ENCODE results near the gene PFKFB4. TPM values are rescaled to one million over a fixed set of nuclear protein-coding genes. Genes with fewer than 3 reads are reported as not detected.
"Not testable (repeated sequence)": the region's sequence is repeated elsewhere in the genome, so short reads cannot be mapped to it uniquely, and the experiment has no call there.

Gene PFKFB4
- total and polyA plus RNA-seq, 3 experiments from 2014 or later: 1.3 to 2.2 (median 1.8) TPM

GRCh38 chr3:48492461-48493202 is 64.0 kb downstream of the PFKFB4 start:
- POLR2A ChIA-PET: no interaction called here
- H3K27me3 Mint-ChIP-seq: no peaks in the 10 kb centered on the region
- Histone ChIP-seq H3K27ac (ENCODE audit: low read depth, low read length) (no peak overlapping the region), H3K9me3 (ENCODE audit: low read length) (no peaks in the 10 kb centered on the region), H3K27me3 (ENCODE audit: insufficient read depth, low read length, poor library complexity, severe bottlenecking) (no peaks in the 10 kb centered on the region), H3K36me3 (ENCODE audit: insufficient read depth, low read length) (no peaks in the 10 kb centered on the region), H3K4me3 (ENCODE audit: low read length) (no peak overlapping the region), H3K4me1 (ENCODE audit: insufficient read depth, low read length) (no peaks in the 10 kb centered on the region)
- H3K4me1 Mint-ChIP-seq: peaks cover 0 to 4% (median 0%) of the 10 kb centered on the region in 3 donors
- H3K9me3 Mint-ChIP-seq: no peaks in the 10 kb centered on the region
- H3K27ac Mint-ChIP-seq: peak overlapping the region in 1 of 8 donors; percentile 12
- H3K4me3 Mint-ChIP-seq: no peak overlapping the region
- CTCF ChIA-PET: interaction anchor here (1.3 kb wide), 1 partner anchor 15 kb away, joined by 4 read pairs; no protein-coding TSS in a partner anchor
- peaks cover 1 to 19% (median 4%) of the 10 kb centered on the region in 3 donors for H3K36me3 Mint-ChIP-seq
- DNase-seq: no peak

GRCh38 chr3:48486952-48487351 is 69.7 kb downstream of the PFKFB4 start:
- CTCF ChIA-PET: no interaction called here

GRCh38 chr3:48482822-48483221 is 73.8 kb downstream of the PFKFB4 start:
- ChIA-PET CTCF (interaction anchor here (1.1 to 1.6 kb wide), 2 partner anchors 22 to 47 kb away, joined by 4 to 6 read pairs; partner anchors contain the start of gene SHISA5), POLR2A (interaction anchor here (0.7 kb wide), 1 partner anchor 1858 kb away, joined by 4 read pairs; the partner anchor contains the start of gene RASSF1)
- H3K27ac ChIP-seq (ENCODE audit: low read depth, low read length); DNase-seq; H3K9me3 ChIP-seq (ENCODE audit: low read length); H3K36me3 Mint-ChIP-seq; H3K27me3 Mint-ChIP-seq; H3K27ac Mint-ChIP-seq; H3K27me3 ChIP-seq (ENCODE audit: insufficient read depth, low read length, poor library complexity, severe bottlenecking); H3K36me3 ChIP-seq (ENCODE audit: insufficient read depth, low read length); H3K9me3 Mint-ChIP-seq; H3K4me3 ChIP-seq (ENCODE audit: low read length); H3K4me3 Mint-ChIP-seq: not testable (repeated sequence)
- H3K4me1 ChIP-seq (ENCODE audit: insufficient read depth, low read length): peaks cover 24% of the 10 kb centered on the region
- peaks cover 21 to 24% (median 24%) of the 10 kb centered on the region in 3 donors for H3K4me1 Mint-ChIP-seq

More at GRCh38 chr3:48486952-48487351, 69.7 kb downstream of the PFKFB4 start:
- Histone ChIP-seq H3K4me1 (ENCODE audit: insufficient read depth, low read length) (no peaks in the 10 kb centered on the region), H3K27me3 (ENCODE audit: insufficient read depth, low read length, poor library complexity, severe bottlenecking) (no peaks in the 10 kb centered on the region), H3K27ac (ENCODE audit: low read depth, low read length) (no peak overlapping the region), H3K36me3 (ENCODE audit: insufficient read depth, low read length) (no peaks in the 10 kb centered on the region), H3K9me3 (ENCODE audit: low read length) (no peaks in the 10 kb centered on the region), H3K4me3 (ENCODE audit: low read length) (no peak overlapping the region)
- H3K9me3 Mint-ChIP-seq: no peaks in the 10 kb centered on the region
- H3K27ac Mint-ChIP-seq: no peak overlapping the region
- peaks cover 0 to 1% (median 0%) of the 10 kb centered on the region in 3 donors for H3K4me1 Mint-ChIP-seq
- POLR2A ChIA-PET: no interaction called here
- no peak overlapping the region for H3K4me3 Mint-ChIP-seq
- peaks cover 0 to 2% (median 0%) of the 10 kb centered on the region in 3 donors for H3K36me3 Mint-ChIP-seq
- no peaks in the 10 kb centered on the region for H3K27me3 Mint-ChIP-seq
- no peak for DNase-seq

GRCh38 chr3:48480891-48481290 is 75.7 kb downstream of the PFKFB4 start:
- H3K4me1 Mint-ChIP-seq: peaks cover 30 to 43% (median 34%) of the 10 kb centered on the region in 3 donors
- peaks cover 30% of the 10 kb centered on the region for H3K4me1 ChIP-seq (ENCODE audit: insufficient read depth, low read length)
- not testable (repeated sequence) for DNase-seq; H3K27me3 ChIP-seq (ENCODE audit: insufficient read depth, low read length, poor library complexity, severe bottlenecking); H3K4me3 Mint-ChIP-seq; H3K4me3 ChIP-seq (ENCODE audit: low read length); H3K9me3 Mint-ChIP-seq; H3K27ac Mint-ChIP-seq; H3K27ac ChIP-seq (ENCODE audit: low read depth, low read length); H3K36me3 Mint-ChIP-seq; H3K36me3 ChIP-seq (ENCODE audit: insufficient read depth, low read length); H3K9me3 ChIP-seq (ENCODE audit: low read length); H3K27me3 Mint-ChIP-seq
- CTCF ChIA-PET: interaction anchor here (3.9 kb wide), 1 partner anchor 45 kb away, joined by 17 read pairs; no protein-coding TSS in a partner anchor
- POLR2A ChIA-PET: interaction anchor here (0.6 kb wide), 1 partner anchor 38 kb away, joined by 6 read pairs; no protein-coding TSS in a partner anchor

- Mint-ChIP-seq H3K27me3 (no peaks in the 10 kb centered on the region), H3K4me3 (peak overlapping the region; percentile 86 to 98 (median 93)), H3K27ac (peak overlapping the region; percentile 93 to 99 (median 98)), H3K36me3 (peaks cover 0 to 10% (median 0%) of the 10 kb centered on the region in 3 donors), H3K9me3 (no peaks in the 10 kb centered on the region), H3K4me1 (peaks cover 37 to 58% (median 41%) of the 10 kb centered on the region in 3 donors)
- CTCF ChIA-PET: interaction anchor here (0.6 to 3.9 kb wide), 8 partner anchors 10 to 70 kb away, joined by 3 to 17 read pairs (median 4); a partner anchor contains a TSS
- H3K4me1 ChIP-seq (ENCODE audit: insufficient read depth, low read length): peaks cover 30% of the 10 kb centered on the region
- peak overlapping the region; percentile 78 for H3K27ac ChIP-seq (ENCODE audit: low read depth, low read length)
- no peaks in the 10 kb centered on the region for H3K27me3 ChIP-seq (ENCODE audit: insufficient read depth, low read length, poor library complexity, severe bottlenecking)
- POLR2A ChIA-PET: interaction anchor here (0.7 to 1.6 kb wide), 6 partner anchors 12 to 38 kb away, joined by 3 to 11 read pairs (median 4); partner anchors contain the start of genes ATRIP, SHISA5 and TMA7
- H3K9me3 ChIP-seq (ENCODE audit: low read length): no peaks in the 10 kb centered on the region
- peak overlapping the region; percentile 60 for H3K4me3 ChIP-seq (ENCODE audit: low read length)
- no peaks in the 10 kb centered on the region for H3K36me3 ChIP-seq (ENCODE audit: insufficient read depth, low read length)
- peak; percentile 42 to 87 (median 80) for DNase-seq
These were observed 77.7 kb downstream of the PFKFB4 start for GRCh38 chr3:48478626-48479555.

- POLR2A ChIA-PET: interaction anchor here (0.8 to 1.6 kb wide), 5 partner anchors 11 to 77 kb away, joined by 3 to 11 read pairs (median 4); partner anchors contain the start of gene TMA7
- no peaks in the 10 kb centered on the region for H3K27me3 ChIP-seq (ENCODE audit: insufficient read depth, low read length, poor library complexity, severe bottlenecking)
- no peaks in the 10 kb centered on the region for H3K9me3 ChIP-seq (ENCODE audit: low read length)
- no peaks in the 10 kb centered on the region for H3K27me3 Mint-ChIP-seq
- H3K4me3 Mint-ChIP-seq: peak overlapping the region; percentile 86 to 98 (median 93)
- H3K4me1 Mint-ChIP-seq: peaks cover 43 to 65% (median 49%) of the 10 kb centered on the region in 3 donors
- H3K4me3 ChIP-seq (ENCODE audit: low read length): peak overlapping the region; percentile 60
- peak overlapping the region; percentile 93 to 99 (median 98) for H3K27ac Mint-ChIP-seq
- no peaks in the 10 kb centered on the region for H3K36me3 ChIP-seq (ENCODE audit: insufficient read depth, low read length)
- CTCF ChIA-PET: interaction anchor here (1.2 to 3.9 kb wide), 3 partner anchors 10 to 42 kb away, joined by 3 to 17 read pairs (median 4); no protein-coding TSS in a partner anchor
- peaks cover 0 to 10% (median 0%) of the 10 kb centered on the region in 3 donors for H3K36me3 Mint-ChIP-seq
- H3K9me3 Mint-ChIP-seq: no peaks in the 10 kb centered on the region
- peaks cover 37% of the 10 kb centered on the region for H3K4me1 ChIP-seq (ENCODE audit: insufficient read depth, low read length)
- H3K27ac ChIP-seq (ENCODE audit: low read depth, low read length): peak overlapping the region; percentile 78
- DNase-seq: no peak
These were observed 78.6 kb downstream of the PFKFB4 start for GRCh38 chr3:48477959-48478520.

GRCh38 chr3:48476426-48477053 is 80.1 kb downstream of the PFKFB4 start:
- Histone ChIP-seq H3K4me1 (ENCODE audit: insufficient read depth, low read length) (peaks cover 46% of the 10 kb centered on the region), H3K27me3 (ENCODE audit: insufficient read depth, low read length, poor library complexity, severe bottlenecking) (no peaks in the 10 kb centered on the region), H3K4me3 (ENCODE audit: low read length) (no peak overlapping the region), H3K9me3 (ENCODE audit: low read length) (no peaks in the 10 kb centered on the region), H3K27ac (ENCODE audit: low read depth, low read length) (no peak overlapping the region), H3K36me3 (ENCODE audit: insufficient read depth, low read length) (no peaks in the 10 kb centered on the region)
- Mint-ChIP-seq H3K4me3 (peak overlapping the region in 4 of 7 donors; percentile 20 to 93 (median 56)), H3K9me3 (no peaks in the 10 kb centered on the region), H3K27ac (peak overlapping the region in 7 of 8 donors; percentile 42 to 99 (median 93)), H3K4me1 (peaks cover 48 to 70% (median 54%) of the 10 kb centered on the region in 3 donors), H3K27me3 (no peaks in the 10 kb centered on the region), H3K36me3 (peaks cover 0 to 15% (median 0%) of the 10 kb centered on the region in 3 donors)
- POLR2A ChIA-PET: interaction anchor here (0.6 kb wide), 1 partner anchor 65 kb away, joined by 3 read pairs; no protein-coding TSS in a partner anchor
- no peak for DNase-seq
- CTCF ChIA-PET: interaction anchor here (0.6 to 1.5 kb wide), 8 partner anchors 31 to 1374 kb away, joined by 3 to 10 read pairs (median 3); partner anchors contain the start of genes ATRIP, CCDC51 and TMA7
